Left ventricle myocardium inferior (tissue), 1 donor: ENCODE data around the gene HLF. TPM values are rescaled to one million over a fixed set of nuclear protein-coding genes. Genes with fewer than 3 reads are reported as not detected.
"Not testable (repeated sequence)": the region's sequence is repeated elsewhere in the genome, so short reads cannot be mapped to it uniquely, and the experiment has no call there.

Experiments
- DNase-seq: peaks from one replicate; pipeline ENCODE4 v3.0.0-alpha.2; 2020
- H3K27ac ChIP-seq: fragments of 200-600 bp; replicated peaks from 2 replicates; pipeline ENCODE4 v1.8.0; 2021
- H3K27me3 ChIP-seq: fragments of 200-600 bp; 2 replicates; pipeline ENCODE4 v1.8.0; 2021; ENCODE audit warnings: low read depth
- H3K36me3 ChIP-seq: fragments of 200-600 bp; 2 replicates; pipeline ENCODE4 v1.8.0; 2021
- H3K4me1 ChIP-seq: fragments of 200-600 bp; 2 replicates; pipeline ENCODE4 v1.8.0; 2021
- H3K4me3 ChIP-seq: fragments of 200-600 bp; 2 replicates; pipeline ENCODE4 v1.8.0; 2021; ENCODE audit warnings: mild to moderate bottlenecking, moderate library complexity
- H3K9me3 ChIP-seq: fragments of 200-600 bp; replicated peaks from 2 replicates; pipeline ENCODE4 v1.8.0; 2021
- CTCF ChIP-seq: fragments of 200-600 bp; IDR thresholded peaks from 2 replicates; pipeline ENCODE4 v1.8.0; 2021; ENCODE audit warnings: antibody characterized with exemption, mild to moderate bottlenecking, borderline replicate concordance
- intact Hi-C: fragments of 100-400 bp; cut with micrococcal nuclease; formaldehyde crosslinking; loops from one replicate; pipeline ENCODE4 v1.11.0; 2022
- total RNA-seq: library from RNA; stranded (reverse); fragmentation: NEBNext Ultra II Directional; extraction: Animal tissue kit (Norgen Biotek cat#: 25700); gene quantifications from one replicate; pipeline ENCODE4 v1.2.1, GENCODE V29; 2021
- donor health status: DM: no; HTN: yes; CAD: no; lungs with severe emphysema.

Gene HLF
- total RNA-seq, 1 donor from 2014 or later: 22.6 TPM

GRCh38 chr17:55325406-55325805 lies 60.6 kb downstream of the HLF start:
- Histone ChIP-seq H3K27me3 (no peaks in the 10 kb centered on the region), H3K9me3 (no peaks in the 10 kb centered on the region), H3K36me3 (peaks cover 13% of the 10 kb centered on the region), H3K4me1 (no peaks in the 10 kb centered on the region), H3K4me3 (no peak overlapping the region), H3K27ac (no peak overlapping the region)
- DNase-seq: no peak
- intact Hi-C loops: no loop called here
- TF ChIP-seq CTCF: no peak

- no peaks in the 10 kb centered on the region for H3K9me3 ChIP-seq
- no peak for TF ChIP-seq CTCF
- DNase-seq: no peak
- no peaks in the 10 kb centered on the region for H3K4me1 ChIP-seq
- intact Hi-C loops: no loop called here
- H3K36me3 ChIP-seq: peaks cover 7% of the 10 kb centered on the region
- no peak overlapping the region for H3K4me3 ChIP-seq
- H3K27ac ChIP-seq: no peak overlapping the region
- no peaks in the 10 kb centered on the region for H3K27me3 ChIP-seq
Measured at GRCh38 chr17:55326030-55326429, 61.3 kb downstream of the HLF start.

- Histone ChIP-seq H3K27ac (no peak overlapping the region), H3K36me3 (peaks cover 3% of the 10 kb centered on the region), H3K4me1 (no peaks in the 10 kb centered on the region), H3K4me3 (no peak overlapping the region), H3K27me3 (no peaks in the 10 kb centered on the region), H3K9me3 (no peaks in the 10 kb centered on the region)
- DNase-seq: no peak
- no peak for TF ChIP-seq CTCF
- intact Hi-C loops: no loop called here
Measured at GRCh38 chr17:55327225-55328088, 62.7 kb downstream of the HLF start.

GRCh38 chr17:55328514-55328913 lies 63.8 kb downstream of the HLF start:
- H3K36me3 ChIP-seq, H3K27me3 ChIP-seq, H3K27ac ChIP-seq, H3K4me3 ChIP-seq, DNase-seq, intact Hi-C loops, H3K9me3 ChIP-seq, H3K4me1 ChIP-seq: not testable (repeated sequence)

GRCh38 chr17:55330344-55330933 lies 65.7 kb downstream of the HLF start:
- TF ChIP-seq CTCF: no peak
- Histone ChIP-seq H3K4me3 (no peak overlapping the region), H3K4me1 (no peaks in the 10 kb centered on the region), H3K9me3 (no peaks in the 10 kb centered on the region), H3K27ac (no peak overlapping the region), H3K36me3 (no peaks in the 10 kb centered on the region), H3K27me3 (no peaks in the 10 kb centered on the region)
- DNase-seq: no peak
- intact Hi-C loops: no loop called here

GRCh38 chr17:55332296-55333041 lies 67.7 kb downstream of the HLF start:
- H3K9me3 ChIP-seq: no peaks in the 10 kb centered on the region
- no peak for DNase-seq
- H3K36me3 ChIP-seq: no peaks in the 10 kb centered on the region
- no peaks in the 10 kb centered on the region for H3K4me1 ChIP-seq
- H3K27me3 ChIP-seq: no peaks in the 10 kb centered on the region
- H3K27ac ChIP-seq: no peak overlapping the region
- no peak for TF ChIP-seq CTCF
- intact Hi-C loops: no loop called here
- no peak overlapping the region for H3K4me3 ChIP-seq
